Central memory CD4-positive, alpha-beta T cell (primary cell): ENCODE data around the gene AACS.
"Not testable (repeated sequence)": the region's sequence is repeated elsewhere in the genome, so short reads cannot be mapped to it uniquely, and the experiment has no call there.

ENCODE experiments used
- DNase-seq: peaks from one replicate; pipeline ENCODE4 v3.0.0; 2022

The AACS gene

GRCh38 chr12:125056306-125056705 lies 8.9 kb upstream of the AACS start:
- DNase-seq = no peak

GRCh38 chr12:125057708-125058107 lies 7.5 kb upstream of the AACS start:
- DNase-seq = no peak

- DNase-seq = no peak
These were observed 4.0 kb upstream of the AACS start for GRCh38 chr12:125061229-125061628.

- not testable (repeated sequence) for DNase-seq
These were observed 1.7 kb upstream of the AACS start for GRCh38 chr12:125063522-125063921.

- no peak for DNase-seq
These were observed 743 bp upstream of the AACS start for GRCh38 chr12:125064492-125064891.

GRCh38 chr12:125065919-125066570 lies 810 bp downstream of the AACS start:
- DNase-seq = no peak

- DNase-seq = no peak
These were observed 3.2 kb downstream of the AACS start for GRCh38 chr12:125068391-125068790.

GRCh38 chr12:125069616-125070015 lies 4.4 kb downstream of the AACS start:
- DNase-seq = no peak

GRCh38 chr12:125070112-125070511 lies 4.9 kb downstream of the AACS start:
- DNase-seq = no peak

GRCh38 chr12:125070661-125071390 lies 5.6 kb downstream of the AACS start:
- no peak for DNase-seq

GRCh38 chr12:125071456-125071855 lies 6.2 kb downstream of the AACS start:
- DNase-seq = no peak

GRCh38 chr12:125072496-125072895 lies 7.3 kb downstream of the AACS start:
- DNase-seq = no peak

- DNase-seq = not testable (repeated sequence)
These were observed 9.1 kb downstream of the AACS start for GRCh38 chr12:125074294-125074693.

GRCh38 chr12:125076103-125076502 lies 10.9 kb downstream of the AACS start:
- no peak for DNase-seq

GRCh38 chr12:125079084-125079483 lies 13.8 kb downstream of the AACS start:
- DNase-seq = no peak

GRCh38 chr12:125079648-125080645 lies 14.7 kb downstream of the AACS start:
- DNase-seq = no peak

GRCh38 chr12:125081427-125081826 lies 16.2 kb downstream of the AACS start:
- DNase-seq = no peak

GRCh38 chr12:125083072-125083471 lies 17.8 kb downstream of the AACS start:
- no peak for DNase-seq

- not testable (repeated sequence) for DNase-seq
These were observed 23.0 kb downstream of the AACS start for GRCh38 chr12:125088199-125088598.

- no peak for DNase-seq
These were observed 23.8 kb downstream of the AACS start for GRCh38 chr12:125089083-125089482.

- DNase-seq = no peak
These were observed 24.4 kb downstream of the AACS start for GRCh38 chr12:125089626-125090025.

- DNase-seq = no peak
These were observed 25.2 kb downstream of the AACS start for GRCh38 chr12:125090437-125090836.

- no peak for DNase-seq
These were observed 26.2 kb downstream of the AACS start for GRCh38 chr12:125091401-125091800.
